ENCODE results near the gene CSNK1G2. TPM values are rescaled to one million over a fixed set of nuclear protein-coding genes. Genes with fewer than 3 reads are reported as not detected.

CSNK1G2 gene
- total RNA-seq, 2 donors from 2014 or later, result 55.5 to 92.4 TPM

- no peaks in the 10 kb centered on the region for H3K4me1 ChIP-seq (ENCODE audit: control insufficient read depth in 1 of 2, low read depth in 2 of 2)
- DNase-seq (ENCODE audit: low spot score), result no peak
- H3K36me3 ChIP-seq, result peaks cover 15% of the 10 kb centered on the region
- ATAC-seq (ENCODE audit: insufficient number of reproducible peaks, low FRiP score, low read depth), result no peak
- no peak overlapping the region for H3K27ac ChIP-seq
- no peaks in the 10 kb centered on the region for H3K9me3 ChIP-seq
- no peak overlapping the region for H3K4me3 ChIP-seq
- no peaks in the 10 kb centered on the region for H3K27me3 ChIP-seq (replicated peaks; ENCODE audit: insufficient read depth)
- TF ChIP-seq, protein P1, sequence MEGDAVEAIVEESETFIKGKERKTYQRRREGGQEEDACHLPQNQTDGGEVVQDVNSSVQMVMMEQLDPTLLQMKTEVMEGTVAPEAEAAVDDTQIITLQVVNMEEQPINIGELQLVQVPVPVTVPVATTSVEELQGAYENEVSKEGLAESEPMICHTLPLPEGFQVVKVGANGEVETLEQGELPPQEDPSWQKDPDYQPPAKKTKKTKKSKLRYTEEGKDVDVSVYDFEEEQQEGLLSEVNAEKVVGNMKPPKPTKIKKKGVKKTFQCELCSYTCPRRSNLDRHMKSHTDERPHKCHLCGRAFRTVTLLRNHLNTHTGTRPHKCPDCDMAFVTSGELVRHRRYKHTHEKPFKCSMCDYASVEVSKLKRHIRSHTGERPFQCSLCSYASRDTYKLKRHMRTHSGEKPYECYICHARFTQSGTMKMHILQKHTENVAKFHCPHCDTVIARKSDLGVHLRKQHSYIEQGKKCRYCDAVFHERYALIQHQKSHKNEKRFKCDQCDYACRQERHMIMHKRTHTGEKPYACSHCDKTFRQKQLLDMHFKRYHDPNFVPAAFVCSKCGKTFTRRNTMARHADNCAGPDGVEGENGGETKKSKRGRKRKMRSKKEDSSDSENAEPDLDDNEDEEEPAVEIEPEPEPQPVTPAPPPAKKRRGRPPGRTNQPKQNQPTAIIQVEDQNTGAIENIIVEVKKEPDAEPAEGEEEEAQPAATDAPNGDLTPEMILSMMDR (IDR thresholded peaks at IDR 0.05), result no peak
These were observed 27.6 kb downstream of the CSNK1G2 start for GRCh38 chr19:1968279-1969175.

DNA sequence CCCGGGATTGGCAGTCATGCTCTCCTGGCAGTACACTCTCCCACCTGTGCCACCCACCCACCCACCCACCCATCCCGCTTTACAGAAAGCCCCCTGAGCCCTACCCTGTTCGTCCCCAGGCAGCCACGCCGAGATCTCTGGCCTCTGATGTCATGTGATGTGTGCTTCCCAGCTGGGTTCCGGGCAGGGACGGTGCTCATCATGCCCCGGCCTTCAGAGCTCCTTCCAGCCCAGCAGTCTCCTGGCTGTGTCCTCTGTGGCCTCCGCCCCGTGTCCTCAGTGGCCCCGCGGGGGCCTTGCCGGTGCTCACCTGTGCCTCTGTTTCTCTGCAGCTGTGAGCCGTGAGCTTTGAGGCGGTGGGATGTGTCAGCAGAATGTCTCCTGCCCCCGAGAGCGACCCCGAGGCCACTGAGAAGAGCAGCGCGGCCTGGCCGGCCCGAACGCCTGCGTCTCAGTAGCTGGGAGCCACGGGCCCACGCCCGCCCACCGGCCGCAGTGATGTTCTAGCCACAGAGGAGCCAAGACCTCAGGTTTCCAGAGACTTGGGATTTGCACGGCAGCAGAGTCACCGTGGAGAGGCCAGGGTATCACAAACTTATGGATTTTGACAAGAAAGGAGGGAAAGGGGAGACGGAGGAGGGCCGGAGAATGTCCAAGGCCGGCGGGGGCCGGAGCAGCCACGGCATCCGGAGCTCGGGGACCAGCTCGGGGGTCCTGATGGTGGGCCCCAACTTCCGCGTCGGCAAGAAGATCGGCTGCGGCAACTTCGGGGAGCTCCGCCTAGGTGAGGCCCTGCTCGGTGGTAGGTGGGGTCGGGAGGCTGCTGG, 28.4 kb downstream of the CSNK1G2 start:
- no peaks in the 10 kb centered on the region for H3K4me1 ChIP-seq (ENCODE audit: control insufficient read depth in 1 of 2, low read depth in 2 of 2)
- no peak overlapping the region for H3K27ac ChIP-seq
- no peaks in the 10 kb centered on the region for H3K9me3 ChIP-seq
- TF ChIP-seq, protein P1 (IDR thresholded peaks at IDR 0.05), result no peak
- DNase-seq (ENCODE audit: low spot score) (no peak), ATAC-seq (ENCODE audit: insufficient number of reproducible peaks, low FRiP score, low read depth) (no peak)
- H3K4me3 ChIP-seq, result no peak overlapping the region
- peaks cover 15% of the 10 kb centered on the region for H3K36me3 ChIP-seq
- H3K27me3 ChIP-seq (replicated peaks; ENCODE audit: insufficient read depth), result no peaks in the 10 kb centered on the region

DNA sequence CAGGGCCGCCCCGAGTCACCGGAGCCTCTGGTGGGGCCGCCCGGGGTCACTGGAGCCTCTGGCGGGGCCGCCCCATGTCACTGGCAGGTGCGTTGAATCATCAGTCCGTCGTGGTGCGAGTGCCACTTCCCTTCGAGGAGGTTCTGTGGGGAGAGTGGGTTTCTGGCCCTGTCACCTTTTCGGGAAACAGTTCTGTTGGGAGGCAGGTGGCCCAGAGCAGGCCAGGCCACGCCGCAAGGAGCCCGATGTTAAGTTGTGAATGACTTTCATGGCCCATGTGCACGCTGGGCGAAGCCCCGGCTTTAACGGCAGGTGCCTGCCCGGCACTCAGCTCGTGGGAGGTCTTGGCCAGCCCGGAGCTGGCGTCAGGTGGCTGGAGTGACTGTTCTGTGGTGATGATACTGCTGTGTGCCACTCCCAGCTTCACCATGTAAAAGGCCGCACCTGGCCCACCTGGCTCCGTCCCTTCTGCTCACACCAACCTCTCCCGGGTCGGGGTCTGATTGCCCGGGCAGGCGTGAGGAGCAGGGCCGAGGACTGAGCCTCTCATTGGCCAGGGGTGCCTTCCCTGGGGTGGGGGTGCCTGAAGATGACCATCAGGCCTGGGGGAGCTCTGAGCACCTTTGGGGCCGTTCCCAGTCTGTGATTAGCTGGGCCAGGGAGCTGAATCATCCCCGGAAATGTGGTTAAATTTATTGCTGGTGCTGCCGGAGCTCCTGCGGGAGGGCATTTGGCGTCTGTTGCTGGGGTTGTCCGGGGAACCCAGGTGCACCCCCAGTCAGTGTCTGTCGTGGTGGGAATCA, 29.2 kb downstream of the CSNK1G2 start:
- Histone ChIP-seq H3K4me3 (no peak overlapping the region), H3K4me1 (ENCODE audit: control insufficient read depth in 1 of 2, low read depth in 2 of 2) (no peaks in the 10 kb centered on the region), H3K36me3 (peaks cover 15% of the 10 kb centered on the region), H3K27ac (no peak overlapping the region), H3K9me3 (no peaks in the 10 kb centered on the region), H3K27me3 (replicated peaks; ENCODE audit: insufficient read depth) (no peaks in the 10 kb centered on the region)
- no peak for ATAC-seq (ENCODE audit: insufficient number of reproducible peaks, low FRiP score, low read depth)
- DNase-seq (ENCODE audit: low spot score), result no peak
- TF ChIP-seq, protein P1 (IDR thresholded peaks at IDR 0.05), result no peak

DNA sequence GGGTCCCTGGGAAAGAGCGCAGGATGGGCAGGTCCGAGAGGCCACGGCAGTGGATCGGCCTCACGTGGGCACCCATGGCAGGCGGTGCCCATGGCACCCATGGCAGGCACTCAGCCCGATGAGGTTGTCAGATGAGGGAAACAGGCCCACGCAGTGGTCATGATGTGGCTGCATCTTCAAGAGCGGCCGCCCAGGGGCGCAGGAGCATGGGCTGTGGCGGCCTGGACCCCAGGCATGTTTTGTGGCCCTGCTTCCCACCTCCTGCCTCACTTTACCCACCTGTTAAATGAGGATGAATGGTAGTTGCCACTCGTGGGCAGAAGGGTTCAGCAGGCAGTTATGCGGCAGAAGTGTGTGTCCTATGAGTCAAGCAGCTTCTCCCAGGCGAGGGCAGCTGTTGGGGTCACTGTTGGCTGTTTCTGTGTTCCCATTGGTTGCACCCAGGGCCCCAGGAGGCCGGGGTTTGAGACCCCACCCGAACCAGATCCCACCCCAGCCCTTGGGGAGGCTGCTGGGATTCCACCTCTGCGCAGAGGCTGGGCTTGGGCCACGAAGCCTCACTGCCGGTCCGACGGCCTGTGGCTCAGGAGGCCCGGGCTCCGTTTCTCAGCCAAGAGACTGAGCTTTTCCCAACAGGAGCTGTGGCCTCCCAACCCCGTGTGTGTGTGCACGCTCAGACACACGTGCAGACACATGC, 30.0 kb downstream of the CSNK1G2 start:
- no peak overlapping the region for H3K27ac ChIP-seq
- H3K36me3 ChIP-seq, result peaks cover 19% of the 10 kb centered on the region
- H3K27me3 ChIP-seq (replicated peaks; ENCODE audit: insufficient read depth), result no peaks in the 10 kb centered on the region
- H3K9me3 ChIP-seq, result no peaks in the 10 kb centered on the region
- DNase-seq (ENCODE audit: low spot score) (no peak), ATAC-seq (ENCODE audit: insufficient number of reproducible peaks, low FRiP score, low read depth) (no peak)
- H3K4me1 ChIP-seq (ENCODE audit: control insufficient read depth in 1 of 2, low read depth in 2 of 2), result no peaks in the 10 kb centered on the region
- TF ChIP-seq, protein P1 (IDR thresholded peaks at IDR 0.05), result no peak
- no peak overlapping the region for H3K4me3 ChIP-seq
